ENCODE measurements around the gene RASGEF1C.

- TF ChIP-seq CTCF (conservative IDR thresholded peaks at IDR 0.05; ENCODE audit: low read length): no peak
- TF ChIP-seq EZH2phosphoT487 (IDR thresholded peaks at IDR 0.05; ENCODE audit: borderline replicate concordance): no peak
These were observed 69.9 kb downstream of the RASGEF1C start for GRCh38 chr5:180138976-180139730.
